Measurements from ENCODE around the gene CDH4.

Gene CDH4

GRCh38 chr20:61387954-61388348 is 135.9 kb downstream of the CDH4 start:
- Histone ChIP-seq H3K9me3 (ENCODE audit: control insufficient read depth, insufficient read depth, low read length) (peaks cover 6% of the 10 kb centered on the region; the same call in 1 of the 2 replicates), H3K9ac (ENCODE audit: low read depth, low read length) (no peak overlapping the region), H3K36me3 (ENCODE audit: control insufficient read depth, insufficient read depth, low read length) (no peaks in the 10 kb centered on the region), H3K27ac (ENCODE audit: low read depth, low read length) (no peak overlapping the region), H3K4me1 (ENCODE audit: control insufficient read depth, insufficient read depth, low read length) (peaks cover 10% of the 10 kb centered on the region), H3K4me3 (ENCODE audit: low read depth, low read length) (no peak overlapping the region), H3K27me3 (ENCODE audit: control insufficient read depth, insufficient read depth, low read length) (no peaks in the 10 kb centered on the region)

GRCh38 chr20:61389077-61389476 is 137.0 kb downstream of the CDH4 start:
- no peak overlapping the region for H3K27ac ChIP-seq (ENCODE audit: low read depth, low read length)
- H3K27me3 ChIP-seq (ENCODE audit: control insufficient read depth, insufficient read depth, low read length): no peaks in the 10 kb centered on the region

GRCh38 chr20:61391185-61391584 is 139.1 kb downstream of the CDH4 start:
- no peaks in the 10 kb centered on the region for H3K27me3 ChIP-seq (ENCODE audit: control insufficient read depth, insufficient read depth, low read length)
- no peak overlapping the region for H3K9ac ChIP-seq (ENCODE audit: low read depth, low read length)

More at GRCh38 chr20:61389077-61389476, 137.0 kb downstream of the CDH4 start:
- H3K36me3 ChIP-seq (ENCODE audit: control insufficient read depth, insufficient read depth, low read length): no peaks in the 10 kb centered on the region
- H3K9me3 ChIP-seq (ENCODE audit: control insufficient read depth, insufficient read depth, low read length): peaks cover 3% of the 10 kb centered on the region; the same call in 1 of the 2 replicates
- H3K4me1 ChIP-seq (ENCODE audit: control insufficient read depth, insufficient read depth, low read length): peaks cover 10% of the 10 kb centered on the region
- H3K4me3 ChIP-seq (ENCODE audit: low read depth, low read length): no peak overlapping the region
- H3K9ac ChIP-seq (ENCODE audit: low read depth, low read length): no peak overlapping the region

GRCh38 chr20:61391812-61392520 is 139.9 kb downstream of the CDH4 start:
- peaks cover 10% of the 10 kb centered on the region for H3K4me1 ChIP-seq (ENCODE audit: control insufficient read depth, insufficient read depth, low read length)
- H3K4me3 ChIP-seq (ENCODE audit: low read depth, low read length): no peak overlapping the region
- H3K27ac ChIP-seq (ENCODE audit: low read depth, low read length): peak overlapping the region; percentile 23
- H3K27me3 ChIP-seq (ENCODE audit: control insufficient read depth, insufficient read depth, low read length): no peaks in the 10 kb centered on the region
- H3K9me3 ChIP-seq (ENCODE audit: control insufficient read depth, insufficient read depth, low read length): no peaks in the 10 kb centered on the region
- no peak overlapping the region for H3K9ac ChIP-seq (ENCODE audit: low read depth, low read length)
- H3K36me3 ChIP-seq (ENCODE audit: control insufficient read depth, insufficient read depth, low read length): no peaks in the 10 kb centered on the region

More at GRCh38 chr20:61391185-61391584, 139.1 kb downstream of the CDH4 start:
- no peaks in the 10 kb centered on the region for H3K9me3 ChIP-seq (ENCODE audit: control insufficient read depth, insufficient read depth, low read length)
- no peaks in the 10 kb centered on the region for H3K36me3 ChIP-seq (ENCODE audit: control insufficient read depth, insufficient read depth, low read length)
- no peak overlapping the region for H3K4me3 ChIP-seq (ENCODE audit: low read depth, low read length)
- H3K27ac ChIP-seq (ENCODE audit: low read depth, low read length): no peak overlapping the region
- peaks cover 10% of the 10 kb centered on the region for H3K4me1 ChIP-seq (ENCODE audit: control insufficient read depth, insufficient read depth, low read length)

- Histone ChIP-seq H3K4me3 (ENCODE audit: low read depth, low read length) (no peak overlapping the region), H3K9me3 (ENCODE audit: control insufficient read depth, insufficient read depth, low read length) (no peaks in the 10 kb centered on the region), H3K27me3 (ENCODE audit: control insufficient read depth, insufficient read depth, low read length) (no peaks in the 10 kb centered on the region), H3K27ac (ENCODE audit: low read depth, low read length) (no peak overlapping the region), H3K9ac (ENCODE audit: low read depth, low read length) (no peak overlapping the region), H3K4me1 (ENCODE audit: control insufficient read depth, insufficient read depth, low read length) (peaks cover 8% of the 10 kb centered on the region), H3K36me3 (ENCODE audit: control insufficient read depth, insufficient read depth, low read length) (no peaks in the 10 kb centered on the region)
Observed at GRCh38 chr20:61394088-61394799, 142.2 kb downstream of the CDH4 start.

GRCh38 chr20:61396262-61396848 is 144.3 kb downstream of the CDH4 start:
- H3K9me3 ChIP-seq (ENCODE audit: control insufficient read depth, insufficient read depth, low read length): no peaks in the 10 kb centered on the region
- H3K27me3 ChIP-seq (ENCODE audit: control insufficient read depth, insufficient read depth, low read length): peaks cover 9% of the 10 kb centered on the region; the same call in 1 of the 2 replicates
- no peak overlapping the region for H3K27ac ChIP-seq (ENCODE audit: low read depth, low read length)
- H3K4me3 ChIP-seq (ENCODE audit: low read depth, low read length): no peak overlapping the region
- peaks cover 8% of the 10 kb centered on the region for H3K4me1 ChIP-seq (ENCODE audit: control insufficient read depth, insufficient read depth, low read length)
- no peaks in the 10 kb centered on the region for H3K36me3 ChIP-seq (ENCODE audit: control insufficient read depth, insufficient read depth, low read length)
- no peak overlapping the region for H3K9ac ChIP-seq (ENCODE audit: low read depth, low read length)

GRCh38 chr20:61397146-61397545 is 145.1 kb downstream of the CDH4 start:
- Histone ChIP-seq H3K9ac (ENCODE audit: low read depth, low read length) (no peak overlapping the region), H3K4me3 (ENCODE audit: low read depth, low read length) (no peak overlapping the region), H3K36me3 (ENCODE audit: control insufficient read depth, insufficient read depth, low read length) (no peaks in the 10 kb centered on the region), H3K9me3 (ENCODE audit: control insufficient read depth, insufficient read depth, low read length) (no peaks in the 10 kb centered on the region), H3K27me3 (ENCODE audit: control insufficient read depth, insufficient read depth, low read length) (peaks cover 11% of the 10 kb centered on the region; the same call in 1 of the 2 replicates), H3K4me1 (ENCODE audit: control insufficient read depth, insufficient read depth, low read length) (0 out of 2 replicates have a peak, but pooled peaks cover under 1% of the 10 kb centered on the region), H3K27ac (ENCODE audit: low read depth, low read length) (no peak overlapping the region)

GRCh38 chr20:61397790-61398189 is 145.7 kb downstream of the CDH4 start:
- no peak overlapping the region for H3K9ac ChIP-seq (ENCODE audit: low read depth, low read length)
- no peak overlapping the region for H3K27ac ChIP-seq (ENCODE audit: low read depth, low read length)
- H3K9me3 ChIP-seq (ENCODE audit: control insufficient read depth, insufficient read depth, low read length): no peaks in the 10 kb centered on the region
- H3K27me3 ChIP-seq (ENCODE audit: control insufficient read depth, insufficient read depth, low read length): peaks cover 11% of the 10 kb centered on the region; the same call in 1 of the 2 replicates
- H3K4me3 ChIP-seq (ENCODE audit: low read depth, low read length): no peak overlapping the region
- no peaks in the 10 kb centered on the region for H3K4me1 ChIP-seq (ENCODE audit: control insufficient read depth, insufficient read depth, low read length)
- no peaks in the 10 kb centered on the region for H3K36me3 ChIP-seq (ENCODE audit: control insufficient read depth, insufficient read depth, low read length)

GRCh38 chr20:61399433-61399832 is 147.4 kb downstream of the CDH4 start:
- Histone ChIP-seq H3K27ac (ENCODE audit: low read depth, low read length) (no peak overlapping the region), H3K27me3 (ENCODE audit: control insufficient read depth, insufficient read depth, low read length) (peaks cover 21% of the 10 kb centered on the region), H3K9me3 (ENCODE audit: control insufficient read depth, insufficient read depth, low read length) (no peaks in the 10 kb centered on the region), H3K4me1 (ENCODE audit: control insufficient read depth, insufficient read depth, low read length) (no peaks in the 10 kb centered on the region), H3K9ac (ENCODE audit: low read depth, low read length) (no peak overlapping the region), H3K4me3 (ENCODE audit: low read depth, low read length) (no peak overlapping the region), H3K36me3 (ENCODE audit: control insufficient read depth, insufficient read depth, low read length) (no peaks in the 10 kb centered on the region)

GRCh38 chr20:61400499-61400898 is 148.4 kb downstream of the CDH4 start:
- H3K4me3 ChIP-seq (ENCODE audit: low read depth, low read length): no peak overlapping the region
- H3K36me3 ChIP-seq (ENCODE audit: control insufficient read depth, insufficient read depth, low read length): no peaks in the 10 kb centered on the region
- no peak overlapping the region for H3K9ac ChIP-seq (ENCODE audit: low read depth, low read length)
- H3K4me1 ChIP-seq (ENCODE audit: control insufficient read depth, insufficient read depth, low read length): no peaks in the 10 kb centered on the region
- H3K27ac ChIP-seq (ENCODE audit: low read depth, low read length): no peak overlapping the region
- peaks cover 30% of the 10 kb centered on the region for H3K27me3 ChIP-seq (ENCODE audit: control insufficient read depth, insufficient read depth, low read length)
- no peaks in the 10 kb centered on the region for H3K9me3 ChIP-seq (ENCODE audit: control insufficient read depth, insufficient read depth, low read length)

- H3K9ac ChIP-seq (ENCODE audit: low read depth, low read length): no peak overlapping the region
Observed at GRCh38 chr20:61404303-61404702, 152.2 kb downstream of the CDH4 start.

More at GRCh38 chr20:61404303-61404702, 152.2 kb downstream of the CDH4 start:
- Histone ChIP-seq H3K27me3 (ENCODE audit: control insufficient read depth, insufficient read depth, low read length) (peaks cover 36% of the 10 kb centered on the region), H3K36me3 (ENCODE audit: control insufficient read depth, insufficient read depth, low read length) (no peaks in the 10 kb centered on the region), H3K4me1 (ENCODE audit: control insufficient read depth, insufficient read depth, low read length) (no peaks in the 10 kb centered on the region), H3K4me3 (ENCODE audit: low read depth, low read length) (no peak overlapping the region), H3K27ac (ENCODE audit: low read depth, low read length) (no peak overlapping the region), H3K9me3 (ENCODE audit: control insufficient read depth, insufficient read depth, low read length) (no peaks in the 10 kb centered on the region)
